Fibroblast of the aortic adventitia (primary cell): Measurements from ENCODE around the gene SDC3. TPM values are rescaled to one million over a fixed set of nuclear protein-coding genes. Genes with fewer than 3 reads are reported as not detected.

Experiments used
- DNase-seq: peaks from one replicate; pipeline ENCODE4 v3.0.0-alpha.2; 2010; ENCODE audit warnings: low read depth
- H3K4me3 ChIP-seq: 2 replicates; pipeline ENCODE4 v1.5.1; 2011; ENCODE audit warnings: low read depth, mild to moderate bottlenecking, control low read depth, low read length, moderate library complexity
- CTCF ChIP-seq: IDR thresholded peaks from 2 replicates; pipeline ENCODE4 v1.5.1; 2011; ENCODE audit warnings: mild to moderate bottlenecking, low read length, control low read depth, inconsistent platforms; ENCODE audit not compliant: insufficient read depth
- total RNA-seq: library from RNA; depleted of rRNA; stranded (reverse); fragments of >200 nt; gene quantifications from 2 replicates; pipeline ENCODE4 v1.2.3, GENCODE V29; 2012; ENCODE audit warnings: low replicate concordance

Gene SDC3
- 26.8 and 47.5 TPM in 2 replicates for total RNA-seq

GRCh38 chr1:30908696-30909364, at the start of gene SDC3:
Gene SDC3 (minus strand): TSS chr1:30908758. CDS start chr1:30908586, 172 bp downstream.
- DNase-seq = no peak
- no peak for TF ChIP-seq CTCF
- peak within 1 kb of the TSS; percentile 72 for H3K4me3 ChIP-seq

- H3K4me3 ChIP-seq = no peak overlapping the region
- no peak for TF ChIP-seq CTCF
- DNase-seq = no peak
These were observed 49.1 kb upstream of the SDC3 start for GRCh38 chr1:30957560-30958222.

GRCh38 chr1:30955448-30956015, 47.0 kb upstream of the SDC3 start:
- peak; percentile 74 for DNase-seq
- H3K4me3 ChIP-seq = no peak overlapping the region
- TF ChIP-seq CTCF = no peak

GRCh38 chr1:30953685-30954084, 45.1 kb upstream of the SDC3 start:
- no peak overlapping the region for H3K4me3 ChIP-seq
- no peak for DNase-seq
- TF ChIP-seq CTCF = no peak

GRCh38 chr1:30952098-30952497, 43.5 kb upstream of the SDC3 start:
- H3K4me3 ChIP-seq = no peak overlapping the region
- TF ChIP-seq CTCF = no peak
- no peak for DNase-seq

- H3K4me3 ChIP-seq = no peak overlapping the region
- no peak for DNase-seq
- TF ChIP-seq CTCF = no peak
These were observed 42.1 kb upstream of the SDC3 start for GRCh38 chr1:30950700-30951099.
